Neural cell (in vitro differentiated cells): ENCODE measurements around the gene CPSF4L.

ENCODE experiments used
- CTCF ChIP-seq: fragments of 450-650 bp; IDR thresholded peaks from 2 replicates; pipeline ENCODE4 v1.5.1; 2014; ENCODE audit warnings: antibody characterized with exemption, mild to moderate bottlenecking, moderate library complexity; ENCODE audit not compliant: poor library complexity, severe bottlenecking
- EP300 ChIP-seq: fragments of 450-650 bp; conservative IDR thresholded peaks from 2 replicates; pipeline ENCODE4 v1.6.1; 2014; ENCODE audit warnings: antibody characterized with exemption, mild to moderate bottlenecking, moderate library complexity; ENCODE audit not compliant: poor library complexity, severe bottlenecking

- TF ChIP-seq EP300, result no peak
- TF ChIP-seq CTCF, result peak; percentile 34
Measured at GRCh38 chr17:73210002-73210678, 51.5 kb downstream of the CPSF4L start.
